HG03469 (cell line): Measurements from ENCODE around the gene STRBP.
A peak's percentile ranks its signal among the peaks of the same experiment; 100 is the strongest.
"Not testable (repeated sequence)": the region's sequence is repeated elsewhere in the genome, so short reads cannot be mapped to it uniquely, and the experiment has no call there.

Experiments used
- ATAC-seq: cut with Tn5 transposase; IDR thresholded peaks from one replicate; pipeline ENCODE4 v1.9.1; 2021; ENCODE audit warnings: mild to moderate bottlenecking, moderate library complexity, moderate number of reproducible peaks; ENCODE audit not compliant: unreplicated experiment

STRBP gene

DNA sequence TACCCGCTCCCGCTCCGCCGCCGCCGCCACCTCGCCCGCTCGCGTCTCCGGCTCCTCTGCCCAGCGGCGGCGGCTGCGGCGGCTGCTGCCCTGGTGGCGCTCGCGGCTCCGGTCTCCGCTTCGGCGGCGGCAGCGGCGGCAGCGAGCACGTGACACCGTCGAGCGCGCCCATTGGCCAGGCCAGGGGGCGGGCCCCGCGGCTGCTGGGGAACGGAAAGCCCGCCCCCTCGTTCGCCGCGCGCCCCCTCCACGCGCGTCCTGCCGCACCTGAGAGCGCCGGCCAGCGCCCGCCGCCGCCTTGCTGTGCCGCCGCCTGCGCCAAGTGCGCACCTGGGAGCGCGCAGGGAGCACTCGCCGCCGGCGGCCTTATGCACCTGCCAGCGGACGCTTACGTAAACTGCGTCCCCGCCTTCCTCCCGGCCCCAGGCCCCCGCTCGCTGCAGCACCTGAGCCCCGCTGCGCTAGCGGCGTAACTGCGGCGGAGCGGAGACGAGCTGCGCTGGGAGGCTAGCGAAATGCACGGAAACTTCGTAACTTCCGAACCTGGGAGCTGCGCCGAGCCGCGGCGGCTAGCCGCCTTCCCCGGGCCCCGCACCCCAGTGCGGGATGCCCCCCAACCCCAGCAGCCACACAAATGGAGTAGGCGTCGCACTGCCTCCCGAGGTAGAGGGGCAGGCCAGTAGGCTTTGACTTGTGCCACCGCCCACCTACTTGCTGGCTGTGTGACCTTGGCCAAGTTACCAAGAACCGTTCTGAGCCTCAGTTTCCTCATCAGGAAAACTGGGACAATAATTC is at the start of gene STRBP:
Gene STRBP, minus strand, starts transcription at position 122 of the 795 bp plus-strand sequence. CDS start 84,452 bp downstream, outside the sequence.
- peak; percentile 74 for ATAC-seq

DNA sequence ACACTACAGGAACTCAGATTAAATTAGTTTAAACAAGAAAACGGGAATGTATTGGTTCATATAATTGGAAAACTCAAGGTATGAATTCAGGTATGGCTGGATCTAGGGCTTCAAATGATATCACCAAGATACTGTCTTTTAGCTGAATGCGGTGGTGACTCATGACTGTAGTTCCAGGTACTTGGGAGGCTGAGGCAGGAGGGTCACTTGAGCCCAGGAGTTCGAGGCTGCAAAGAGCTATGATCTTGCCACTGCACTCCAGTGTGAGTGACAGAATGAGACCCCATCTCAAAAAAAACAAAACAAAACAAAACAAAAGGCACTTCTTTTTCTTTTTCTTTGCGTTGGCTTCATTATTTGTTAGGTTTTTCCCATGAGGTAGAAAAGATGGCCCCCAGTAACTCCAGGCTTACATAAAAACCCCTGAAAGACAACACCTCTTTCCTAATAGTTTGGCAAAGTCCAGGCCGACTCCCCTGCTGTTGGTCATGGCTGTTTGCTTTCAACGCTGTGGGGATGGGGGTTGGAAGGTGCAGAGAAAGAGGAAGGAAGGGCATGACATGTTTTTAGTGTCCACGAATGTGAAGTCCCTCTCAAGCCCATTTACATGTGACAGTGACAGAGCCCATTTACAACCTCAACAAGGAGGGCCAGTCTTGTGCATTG is 47.8 kb upstream of the STRBP start:
- no peak for ATAC-seq

GRCh38 chr9:123315635-123316034 is 47.2 kb upstream of the STRBP start:
- ATAC-seq: no peak

GRCh38 chr9:123314617-123315016 is 46.2 kb upstream of the STRBP start:
- ATAC-seq: no peak

DNA sequence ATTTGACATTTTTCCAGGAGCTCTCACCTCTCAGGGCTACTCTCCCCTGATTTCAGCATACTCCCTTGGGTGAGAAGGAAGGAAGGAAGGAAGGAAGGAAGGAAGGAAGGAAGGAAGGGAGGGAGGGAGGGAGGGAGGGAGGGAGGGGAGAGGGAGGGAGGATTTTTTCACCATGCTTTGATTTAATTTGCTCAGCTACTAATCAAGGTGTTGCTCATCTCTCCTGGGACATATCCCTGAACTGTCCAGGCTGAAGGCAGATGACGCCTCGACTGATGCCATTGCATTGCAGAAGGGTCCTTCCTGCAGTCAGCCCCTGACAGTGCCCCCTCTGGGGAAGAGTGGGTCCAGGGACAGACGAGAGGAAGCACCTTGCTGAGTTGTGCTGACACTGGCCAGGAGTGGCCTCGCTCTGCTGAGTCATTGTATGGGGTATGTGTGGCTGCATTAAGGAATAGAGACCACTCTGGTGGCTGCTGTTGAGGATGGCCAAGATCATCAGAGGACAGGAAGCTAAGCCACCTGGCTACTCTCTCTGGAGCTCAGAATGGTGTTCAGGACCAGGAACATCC is 44.0 kb upstream of the STRBP start:
- no peak for ATAC-seq

DNA sequence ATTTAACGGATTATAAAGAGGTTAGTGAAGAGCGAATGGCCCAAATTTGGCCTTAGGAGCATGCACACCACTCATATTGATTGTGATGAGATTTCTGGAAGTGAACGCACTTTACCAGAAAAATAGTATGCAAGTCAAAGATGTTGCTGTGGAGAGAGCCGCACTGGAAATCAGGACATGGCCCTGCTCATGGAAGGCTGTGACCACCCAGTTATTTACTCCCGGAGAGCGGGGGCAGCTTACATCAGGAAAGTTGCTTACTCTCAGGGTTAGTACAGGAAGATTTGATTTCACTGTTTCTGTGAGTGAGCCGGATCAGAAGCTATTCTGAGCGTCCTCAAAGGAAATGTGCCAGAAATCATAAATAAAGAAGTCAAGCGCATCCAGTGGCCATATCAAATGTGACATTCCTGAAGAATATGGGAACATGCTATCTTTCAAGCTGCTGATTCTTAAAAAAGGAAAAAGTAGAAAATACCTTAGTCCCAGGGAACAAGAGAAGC is 42.9 kb upstream of the STRBP start:
- ATAC-seq: no peak

- ATAC-seq: no peak
Measured at GRCh38 chr9:123310551-123311249, 42.3 kb upstream of the STRBP start.

DNA sequence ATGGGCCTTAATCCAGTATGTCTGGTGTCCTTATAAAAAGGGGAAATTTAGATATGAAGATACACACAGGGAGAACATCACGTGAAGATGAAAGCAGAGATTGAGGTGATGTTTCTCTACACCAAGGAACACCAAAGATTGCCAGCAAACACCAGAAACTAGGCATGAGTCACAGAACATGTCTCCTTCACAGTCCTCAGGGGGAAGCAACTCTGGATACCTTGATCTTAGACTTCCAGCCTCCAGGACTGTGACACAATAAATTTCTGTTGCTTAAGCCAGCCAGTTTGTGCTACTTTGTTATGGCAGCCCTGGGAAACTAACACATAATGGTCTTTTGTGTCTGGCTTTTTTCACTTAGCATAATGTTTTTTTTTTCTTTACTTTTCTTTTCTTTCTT is 41.2 kb upstream of the STRBP start:
- ATAC-seq: no peak

- no peak for ATAC-seq
Measured at GRCh38 chr9:123305879-123306278, 37.5 kb upstream of the STRBP start.

GRCh38 chr9:123304340-123304691 is 35.9 kb upstream of the STRBP start:
- ATAC-seq: no peak

DNA sequence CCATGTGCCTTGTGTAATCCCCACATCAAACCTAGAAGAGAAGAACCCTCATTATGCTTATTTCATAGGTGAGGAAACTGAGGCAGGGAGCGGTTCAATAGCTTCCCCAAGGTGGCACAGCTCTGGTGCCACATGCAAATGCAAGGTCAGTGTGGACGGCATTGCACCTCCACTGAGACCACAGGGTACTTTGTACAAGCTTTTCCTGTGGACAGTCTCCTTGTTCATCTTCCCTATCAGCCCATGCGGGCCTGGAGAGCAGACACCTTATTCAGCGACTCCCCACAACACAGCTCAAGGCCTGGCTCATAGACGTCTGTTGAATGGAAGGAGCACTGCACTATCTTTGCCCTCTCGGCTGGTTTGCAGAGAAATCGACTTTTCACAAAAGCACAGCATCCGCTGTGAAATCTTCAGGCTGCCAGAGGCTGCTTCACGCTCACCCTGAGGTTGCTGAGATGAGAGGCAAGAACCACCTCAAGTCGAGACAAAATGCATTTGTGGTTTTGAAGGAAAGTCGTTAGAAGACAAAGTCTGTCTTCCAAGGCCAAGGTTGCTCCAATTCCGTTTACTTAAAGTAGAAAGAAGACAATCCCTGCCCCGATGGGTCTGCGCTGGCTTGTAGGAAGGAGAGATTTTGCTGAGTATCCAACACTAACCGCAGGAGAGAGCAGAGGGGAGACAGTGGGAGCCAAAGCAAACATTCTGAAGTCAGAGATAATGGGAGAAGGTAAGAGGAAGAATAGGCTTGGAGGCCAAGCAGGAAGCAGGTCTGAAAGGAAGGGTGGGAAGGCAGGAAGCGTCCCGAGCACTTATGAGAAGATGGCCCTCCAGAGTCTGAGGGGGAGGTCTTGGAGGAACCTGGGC is 34.2 kb upstream of the STRBP start:
- no peak for ATAC-seq

DNA sequence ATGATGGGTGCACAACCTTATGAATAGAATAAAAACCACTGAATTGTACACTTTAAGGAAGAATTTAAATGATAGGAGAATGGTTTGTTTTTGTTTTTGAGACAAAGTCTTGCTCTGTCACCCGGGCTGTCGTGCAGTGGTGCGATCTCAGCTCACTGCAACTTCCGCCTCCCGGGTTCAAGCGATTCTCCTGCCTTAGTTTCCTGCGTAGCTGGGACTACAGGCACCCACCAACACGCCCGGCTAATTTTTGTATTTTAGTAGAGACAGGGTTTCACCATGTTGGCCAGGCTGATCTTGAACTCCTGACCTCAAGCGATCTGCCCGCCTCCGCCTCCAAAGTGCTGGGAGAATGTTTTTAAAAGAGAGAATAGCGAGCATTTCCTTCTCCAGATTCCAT is 33.5 kb upstream of the STRBP start:
- not testable (repeated sequence) for ATAC-seq

GRCh38 chr9:123300554-123300953 is 32.2 kb upstream of the STRBP start:
- no peak for ATAC-seq

GRCh38 chr9:123299558-123300126 is 31.3 kb upstream of the STRBP start:
- no peak for ATAC-seq

GRCh38 chr9:123296174-123296573 is 27.8 kb upstream of the STRBP start:
- ATAC-seq: no peak

DNA sequence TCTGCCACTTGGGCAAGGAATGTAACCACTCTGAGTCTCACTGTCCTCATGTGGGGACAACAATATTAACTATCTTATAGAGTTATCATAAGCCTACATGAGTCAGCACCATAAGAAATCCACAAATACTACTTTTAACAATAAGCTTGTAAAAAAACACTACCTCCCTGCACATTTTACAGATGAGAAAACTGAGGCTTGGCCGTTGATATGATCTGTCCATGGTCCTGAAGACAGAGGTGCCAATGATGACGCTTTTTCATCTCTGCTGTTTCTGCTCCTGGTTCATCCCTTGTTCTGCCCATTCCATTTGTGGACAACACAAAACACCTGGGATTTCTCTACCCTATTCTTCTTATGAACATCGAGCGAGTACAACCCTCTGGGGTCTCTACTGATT is 23.4 kb upstream of the STRBP start:
- ATAC-seq: no peak

DNA sequence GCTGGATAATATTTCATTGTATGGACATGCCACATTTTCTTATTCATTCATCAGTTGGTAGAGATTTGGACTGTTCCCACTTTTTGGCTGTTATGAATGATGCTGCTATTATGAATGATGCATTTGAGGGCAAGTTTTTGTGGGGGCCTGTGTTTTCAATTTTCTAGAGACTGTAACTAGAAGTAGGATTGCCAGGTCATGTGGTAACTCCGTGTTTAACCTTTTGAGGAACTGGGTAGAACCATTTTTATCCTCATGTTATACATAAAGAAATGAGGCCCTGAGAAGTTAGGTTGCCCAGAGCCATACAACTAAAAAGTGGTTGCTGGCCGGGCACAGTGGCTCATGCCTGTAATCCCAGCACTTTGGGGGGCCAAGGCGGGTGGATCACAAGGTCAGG is 22.4 kb upstream of the STRBP start:
- no peak for ATAC-seq

- no peak for ATAC-seq
Measured at GRCh38 chr9:123287639-123288038, 19.3 kb upstream of the STRBP start.

- ATAC-seq: no peak
Measured at GRCh38 chr9:123286324-123286723, 17.9 kb upstream of the STRBP start.

DNA sequence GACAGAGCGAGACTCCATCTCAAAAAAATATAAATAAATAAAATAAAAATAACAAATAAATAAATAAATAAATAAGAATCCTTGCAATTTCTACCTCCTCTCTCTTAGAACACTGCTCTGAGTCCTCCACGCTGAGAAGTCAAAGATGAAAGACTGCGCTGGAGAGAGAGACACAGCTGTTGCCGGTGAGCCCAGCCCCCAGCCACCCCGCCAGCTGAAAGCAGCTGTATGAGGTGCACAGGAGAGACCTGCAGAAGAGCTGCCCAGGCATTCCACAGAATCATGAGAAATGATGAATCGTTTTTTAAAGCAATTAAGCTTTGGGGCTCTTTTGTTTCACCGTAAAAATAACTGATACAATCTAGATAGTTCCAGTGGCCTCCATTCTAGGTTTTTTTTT is 16.3 kb upstream of the STRBP start:
- no peak for ATAC-seq
